ENCODE data around the gene NXNL2. TPM values are rescaled to one million over a fixed set of nuclear protein-coding genes. Genes with fewer than 3 reads are reported as not detected.

The NXNL2 gene
- total and polyA plus RNA-seq, 8 donors: 0.43 to 1.1 TPM; not detected in 6

- Histone ChIP-seq H3K27me3 (no peaks in the 10 kb centered on the region), H3K4me3 (no peak overlapping the region), H3K36me3 (no peaks in the 10 kb centered on the region), H3K9me3 (no peaks in the 10 kb centered on the region), H3K4me1 (peaks cover 0 to 8% (median 7%) of the 10 kb centered on the region in 4 donors), H3K27ac (no peak overlapping the region)
- WGBS, 5 donors: 25 to 48% (median 45%) methylated on average over 7 of the region's 7 CpGs
- intact Hi-C loops (cut with DNase I; ENCODE audit: low total_unique reads): loop anchor here (10.0 kb wide), 1 partner anchor 470 kb away; no protein-coding TSS in a partner anchor
- no peak for TF ChIP-seq POLR2AphosphoS5 (IDR thresholded peaks at IDR 0.05)
- TF ChIP-seq EP300 (IDR thresholded peaks at IDR 0.05): no peak
- no peak for TF ChIP-seq POLR2A (IDR thresholded peaks at IDR 0.05)
- TF ChIP-seq CTCF (IDR thresholded peaks at IDR 0.05): no peak
- DNase-seq: no peak
These were observed 40.0 kb downstream of the NXNL2 start for GRCh38 chr9:88574953-88575352.

- Histone ChIP-seq H3K36me3 (no peaks in the 10 kb centered on the region), H3K9me3 (no peaks in the 10 kb centered on the region), H3K4me1 (peaks cover 0 to 8% (median 7%) of the 10 kb centered on the region in 4 donors), H3K4me3 (no peak overlapping the region), H3K27ac (no peak overlapping the region), H3K27me3 (no peaks in the 10 kb centered on the region)
- intact Hi-C loops (cut with DNase I; ENCODE audit: low total_unique reads): loop anchor here (10.0 kb wide), 1 partner anchor 473 kb away; no protein-coding TSS in a partner anchor
- WGBS, 5 donors: 85 to 91% (median 89%) methylated on average over 18 to 19 of the region's 19 CpGs
- no peak for DNase-seq
- no peak for TF ChIP-seq POLR2AphosphoS5 (IDR thresholded peaks at IDR 0.05)
- TF ChIP-seq EP300 (IDR thresholded peaks at IDR 0.05): no peak
- no peak for TF ChIP-seq POLR2A (IDR thresholded peaks at IDR 0.05)
- no peak for TF ChIP-seq CTCF (IDR thresholded peaks at IDR 0.05)
These were observed 42.5 kb downstream of the NXNL2 start for GRCh38 chr9:88577256-88578120.

GRCh38 chr9:88578121-88579049, 43.4 kb downstream of the NXNL2 start:
- intact Hi-C loops (cut with DNase I; ENCODE audit: low total_unique reads): loop anchor here (10.0 kb wide), 1 partner anchor 474 kb away; no protein-coding TSS in a partner anchor
- DNase-seq: peak; percentile 89 to 92
- Histone ChIP-seq H3K27me3 (no peaks in the 10 kb centered on the region), H3K9me3 (no peaks in the 10 kb centered on the region), H3K36me3 (no peaks in the 10 kb centered on the region), H3K4me1 (peaks cover 0 to 9% (median 7%) of the 10 kb centered on the region in 4 donors), H3K4me3 (no peak overlapping the region), H3K27ac (no peak overlapping the region)
- WGBS, 5 donors: 40 to 44% (median 42%) methylated on average over 27 to 28 of the region's 28 CpGs
- TF ChIP-seq CTCF (IDR thresholded peaks at IDR 0.05) (peak in 6 of 7 experiments; percentile 27 to 99 (median 92)), POLR2AphosphoS5 (IDR thresholded peaks at IDR 0.05) (peak in 1 of 3 donors; percentile 42), EP300 (IDR thresholded peaks at IDR 0.05) (no peak)
